Parathyroid adenoma (tissue), 2 donors: ENCODE data around the gene FGR.

ENCODE experiments used
- H2AFZ ChIP-seq: fragments of 300-600 bp; sonication (generic); one replicate; pipeline ENCODE4 v1.7.0; 2017; ENCODE audit warnings: antibody characterized with exemption, mild to moderate bottlenecking
- H3K27ac ChIP-seq: fragments of 300-600 bp; sonication (generic); one replicate; pipeline ENCODE4 v1.7.0; 2017
- H3K27me3 ChIP-seq: fragments of 300-600 bp; sonication (generic); one replicate; pipeline ENCODE4 v1.7.0; 2017; ENCODE audit warnings: low read length; ENCODE audit not compliant: control insufficient read depth, insufficient read depth
- H3K36me3 ChIP-seq: fragments of 300-600 bp; sonication (generic); one replicate; pipeline ENCODE4 v1.7.0; 2017; ENCODE audit warnings: low read length; ENCODE audit not compliant: control insufficient read depth, insufficient read depth
- H3K4me1 ChIP-seq: fragments of 300-600 bp; sonication (generic); one replicate; pipeline ENCODE4 v1.7.0; 2017; ENCODE audit warnings: control low read depth
- H3K4me2 ChIP-seq: fragments of 300-600 bp; sonication (generic); one replicate; pipeline ENCODE4 v1.7.0; 2017; ENCODE audit warnings: low read length
- H3K4me3 ChIP-seq: fragments of 300-600 bp; sonication (generic); one replicate; pipeline ENCODE4 v1.7.0; 2017; ENCODE audit warnings: low read depth, low read length
- H3K79me2 ChIP-seq: fragments of 300-600 bp; sonication (generic); one replicate; pipeline ENCODE4 v1.7.0; 2017; ENCODE audit warnings: control low read depth
- H3K9ac ChIP-seq: fragments of 300-600 bp; sonication (generic); one replicate; pipeline ENCODE4 v1.7.0; 2017; ENCODE audit warnings: mild to moderate bottlenecking
- H3K9me3 ChIP-seq: fragments of 300-600 bp; sonication (generic); one replicate; pipeline ENCODE4 v1.7.0; 2017; ENCODE audit warnings: low read length; ENCODE audit not compliant: control insufficient read depth
- CTCF ChIP-seq: fragments of 300-600 bp; sonication (generic); IDR thresholded peaks from one replicate; pipeline ENCODE4 v1.7.0; 2017; ENCODE audit warnings: antibody characterized with exemption, mild to moderate bottlenecking
- donor health status: primary hyperparathyroidism.

Gene FGR

DNA sequence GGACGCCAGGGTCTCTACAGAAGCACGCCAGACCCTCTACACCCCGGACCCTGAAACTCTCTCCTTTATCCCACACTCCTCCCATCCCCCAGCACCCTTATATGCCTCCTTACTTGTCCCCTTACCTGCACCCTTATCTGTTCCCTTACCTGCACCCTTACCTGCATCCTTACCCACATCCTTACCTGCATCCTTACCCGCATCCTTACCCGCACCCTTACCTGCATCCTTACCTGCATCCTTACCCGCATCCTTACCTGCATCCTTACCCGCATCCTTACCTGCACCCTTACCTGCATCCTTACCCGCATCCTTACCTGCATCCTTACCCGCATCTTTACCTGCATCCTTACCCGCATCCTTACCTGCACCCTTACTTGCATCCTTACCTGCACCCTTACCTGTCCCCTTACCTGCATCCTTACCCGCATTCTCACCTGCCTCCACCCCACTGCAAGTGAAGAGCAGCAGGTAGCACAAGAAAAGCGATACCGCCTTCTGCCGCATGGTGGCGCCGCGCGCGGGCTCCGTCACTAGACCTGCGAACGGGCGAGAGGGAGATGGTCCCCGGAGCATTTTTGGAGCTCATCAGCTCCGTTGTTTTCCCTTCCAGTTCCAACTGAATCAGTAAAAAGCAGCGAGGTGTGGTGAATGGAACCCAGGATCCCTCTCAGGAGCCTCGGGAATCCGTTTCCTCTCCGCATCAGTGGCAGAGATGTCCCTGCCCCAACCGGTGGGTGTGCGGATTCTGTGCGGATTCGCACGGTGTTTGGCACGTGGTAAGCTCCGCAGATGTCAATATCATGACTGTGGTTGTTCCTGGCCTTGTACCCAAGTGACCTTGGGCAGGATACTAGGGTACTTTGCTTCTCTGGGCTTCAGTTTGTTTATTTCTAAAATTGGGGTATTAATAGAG lies 34.1 kb upstream of the FGR start:
- Histone ChIP-seq H3K79me2 (no peaks in the 10 kb centered on the region), H3K4me2 (peak overlapping the region; percentile 82), H3K27ac (no peak overlapping the region), H3K27me3 (no peaks in the 10 kb centered on the region), H3K4me1 (peaks cover 6% of the 10 kb centered on the region), H3K36me3 (no peaks in the 10 kb centered on the region), H3K9me3 (no peaks in the 10 kb centered on the region), H2AFZ (peak overlapping the region; percentile 72), H3K4me3 (peak overlapping the region; percentile 42), H3K9ac (no peak overlapping the region)
- peak; percentile 57 for TF ChIP-seq CTCF

DNA sequence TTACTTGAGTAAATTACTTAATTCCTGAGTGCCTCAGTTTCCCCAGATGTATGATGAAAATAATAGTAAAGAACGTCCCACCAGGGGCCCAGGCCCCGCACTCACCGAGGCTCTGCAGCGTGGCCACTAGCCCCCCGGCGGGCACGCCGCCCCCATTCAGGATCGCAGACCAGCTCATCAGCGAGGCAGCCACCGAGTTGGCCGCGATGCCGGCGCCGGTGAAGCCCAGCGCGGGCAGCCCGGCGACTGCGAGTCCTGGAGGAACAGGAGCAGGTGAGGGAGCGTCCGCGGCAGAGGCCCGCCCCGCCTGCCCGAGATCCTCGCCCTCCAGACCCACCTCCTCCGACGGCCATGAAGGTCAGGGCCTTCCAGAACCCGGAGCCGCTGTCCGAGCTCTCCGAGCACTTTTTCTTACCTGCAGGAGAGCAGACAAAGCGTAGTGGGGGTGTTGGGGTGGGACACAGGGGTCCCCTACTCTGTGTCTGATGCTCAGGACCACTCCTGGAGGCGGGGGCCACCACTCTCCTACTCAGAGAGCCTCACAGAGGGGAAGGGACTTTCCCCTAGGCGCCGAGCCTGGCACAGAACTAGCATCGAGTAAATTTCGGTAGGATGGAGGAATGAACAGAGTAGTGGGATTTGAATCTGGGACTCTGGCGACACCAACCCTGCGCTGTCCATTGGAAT lies 33.3 kb upstream of the FGR start:
- H3K4me1 ChIP-seq: peaks cover 6% of the 10 kb centered on the region
- H3K9ac ChIP-seq: no peak overlapping the region
- H3K27ac ChIP-seq: no peak overlapping the region
- H3K4me2 ChIP-seq: no peak overlapping the region
- H3K36me3 ChIP-seq: no peaks in the 10 kb centered on the region
- H3K9me3 ChIP-seq: no peaks in the 10 kb centered on the region
- no peak overlapping the region for H2AFZ ChIP-seq
- H3K79me2 ChIP-seq: no peaks in the 10 kb centered on the region
- no peaks in the 10 kb centered on the region for H3K27me3 ChIP-seq
- no peak for TF ChIP-seq CTCF
- no peak overlapping the region for H3K4me3 ChIP-seq

DNA sequence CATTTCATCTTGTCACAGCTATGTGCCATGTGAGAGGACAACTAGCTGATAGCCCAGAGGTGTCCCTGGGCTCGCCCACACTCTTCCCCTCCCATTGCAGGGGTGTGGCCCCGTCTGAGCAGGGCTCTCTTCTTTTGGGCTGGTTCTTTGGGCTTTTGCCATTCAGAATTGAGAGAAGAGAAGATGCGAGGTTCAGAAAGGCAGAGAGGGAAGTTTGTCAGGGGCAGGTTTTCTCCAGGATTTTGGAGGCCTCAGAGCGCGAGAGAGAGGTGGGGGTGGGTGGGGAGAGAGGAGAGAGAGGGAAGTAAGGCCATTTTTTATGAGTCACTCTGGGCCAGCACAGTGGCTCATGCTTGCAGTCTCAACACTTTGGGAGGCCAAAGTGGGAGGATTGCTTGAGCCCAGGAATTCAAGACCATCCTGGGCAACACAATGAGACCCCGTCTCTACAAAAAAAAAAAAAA lies 31.8 kb upstream of the FGR start:
- Histone ChIP-seq H3K9me3 (no peaks in the 10 kb centered on the region), H2AFZ (no peak overlapping the region), H3K4me3 (no peak overlapping the region), H3K27me3 (no peaks in the 10 kb centered on the region), H3K9ac (no peak overlapping the region), H3K4me2 (no peak overlapping the region), H3K4me1 (no peaks in the 10 kb centered on the region), H3K79me2 (no peaks in the 10 kb centered on the region), H3K36me3 (no peaks in the 10 kb centered on the region), H3K27ac (no peak overlapping the region)
- no peak for TF ChIP-seq CTCF

DNA sequence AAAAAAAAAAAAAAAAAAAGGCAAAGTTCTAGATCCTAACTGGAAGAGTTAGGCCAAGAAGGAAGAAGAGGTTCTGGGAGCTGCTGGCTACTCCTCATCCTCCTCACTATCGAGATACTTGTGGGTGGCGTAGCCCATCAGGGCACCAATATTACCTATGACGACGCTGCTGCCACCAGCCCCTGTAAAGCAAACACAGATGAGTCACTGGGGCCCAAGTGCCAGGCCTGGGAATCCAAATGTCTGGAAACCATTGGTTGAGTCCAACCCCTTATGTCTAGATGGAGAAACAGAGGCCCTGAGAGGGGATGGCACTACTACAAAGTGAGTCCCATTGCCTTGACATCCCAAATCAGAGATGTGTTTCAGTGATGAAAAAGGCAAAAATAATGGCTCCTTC lies 31.3 kb upstream of the FGR start:
- no peak overlapping the region for H2AFZ ChIP-seq
- no peaks in the 10 kb centered on the region for H3K9me3 ChIP-seq
- no peaks in the 10 kb centered on the region for H3K27me3 ChIP-seq
- H3K27ac ChIP-seq: no peak overlapping the region
- no peak overlapping the region for H3K4me2 ChIP-seq
- H3K9ac ChIP-seq: no peak overlapping the region
- H3K36me3 ChIP-seq: no peaks in the 10 kb centered on the region
- no peaks in the 10 kb centered on the region for H3K79me2 ChIP-seq
- TF ChIP-seq CTCF: no peak
- H3K4me1 ChIP-seq: no peaks in the 10 kb centered on the region
- no peak overlapping the region for H3K4me3 ChIP-seq
